CD4-positive, alpha-beta memory T cell (primary cell): ENCODE results near the gene NUDT2. TPM values are rescaled to one million over a fixed set of nuclear protein-coding genes. Genes with fewer than 3 reads are reported as not detected.

Experiments
- CTCF ChIA-PET: fragments of 350-600 bp; sonication (Branson Sonifier 250); formaldehyde crosslinking; loops from one replicate; lab custom pipeline; 2021; ENCODE audit warnings: inconsistent platforms; ENCODE audit not compliant: partially characterized antibody; lab: Charles Lee
- POLR2A ChIA-PET: fragments of 350-600 bp; sonication (Branson Sonifier 250); formaldehyde crosslinking; loops from one replicate; lab custom pipeline; 2021; ENCODE audit not compliant: partially characterized antibody; lab: Charles Lee
- DNase-seq, 5 donors: peaks; one replicate each; pipeline versions ENCODE4 v3.0.0 to v3.0.0-alpha.2; 2020 to 2022; ENCODE audit warnings: mixed read lengths in 1 of 5
- H3K27ac ChIP-seq: one replicate; pipeline ENCODE4 v1.7.0; 2013; ENCODE audit warnings: low read depth, low read length
- H3K27me3 ChIP-seq: 2 replicates; pipeline ENCODE4 v1.7.0; 2013; ENCODE audit warnings: mild to moderate bottlenecking, low read length, moderate library complexity; ENCODE audit not compliant: insufficient read depth
- H3K36me3 ChIP-seq: 2 replicates; pipeline ENCODE4 v1.7.0; 2013; ENCODE audit warnings: mild to moderate bottlenecking, low read length, moderate library complexity; ENCODE audit not compliant: insufficient read depth
- H3K4me1 ChIP-seq: 2 replicates; pipeline ENCODE4 v1.7.0; 2013; ENCODE audit warnings: mild to moderate bottlenecking, low read length, moderate library complexity; ENCODE audit not compliant: insufficient read depth
- H3K4me3 ChIP-seq, 2 donors: one replicate each; pipeline ENCODE4 v1.7.0; 2013; ENCODE audit warnings: low read length in 2 of 2, mild to moderate bottlenecking in 1 of 2
- H3K9me3 ChIP-seq, 2 donors: one replicate each; pipeline ENCODE4 v1.7.0; 2013; ENCODE audit warnings: low read length in 2 of 2, control low read depth in 1 of 2; ENCODE audit not compliant: control insufficient read depth in 1 of 2
- H3K27ac Mint-ChIP-seq, 7 donors: one replicate each; pipeline ENCODE4 v1.8.0; 2020 to 2021; ENCODE audit warnings: mixed read lengths in 7 of 7, mild to moderate bottlenecking in 6 of 7, inconsistent platforms in 3 of 7, moderate library complexity in 3 of 7
- H3K27me3 Mint-ChIP-seq, 2 donors: one replicate each; pipeline ENCODE4 v1.8.0; 2020 to 2021; ENCODE audit warnings: mixed read lengths in 2 of 2
- H3K36me3 Mint-ChIP-seq, 2 donors: one replicate each; pipeline ENCODE4 v1.8.0; 2020 to 2021; ENCODE audit warnings: mixed read lengths in 2 of 2, inconsistent platforms in 1 of 2, mild to moderate bottlenecking in 1 of 2
- H3K4me1 Mint-ChIP-seq, 4 donors: one replicate each; pipeline ENCODE4 v1.8.0; 2020 to 2021; ENCODE audit warnings: mixed read lengths in 4 of 4, mild to moderate bottlenecking in 1 of 4
- H3K4me3 Mint-ChIP-seq, 8 donors: one replicate each; pipeline ENCODE4 v1.8.0; 2020 to 2021; ENCODE audit warnings: mixed read lengths in 8 of 8, mild to moderate bottlenecking in 7 of 8, moderate library complexity in 6 of 8, inconsistent platforms in 3 of 8
- H3K9me3 Mint-ChIP-seq, 8 donors: one replicate each; pipeline ENCODE4 v1.8.0; 2020 to 2021; ENCODE audit warnings: mixed read lengths in 8 of 8, mild to moderate bottlenecking in 5 of 8, inconsistent platforms in 3 of 8, moderate library complexity in 1 of 8
- intact Hi-C: fragments of 100-400 bp; cut with micrococcal nuclease; formaldehyde crosslinking; loops from one replicate; pipeline ENCODE4 v1.15.1; 2023
- polyA plus RNA-seq, 2 donors: library from polyadenylated mRNA; unstranded; fragments of 300-500 nt; fragmentation: Illumina TruSeq; gene quantifications; one replicate each; pipeline ENCODE4 v1.2.3, GENCODE V29; 2021
- total RNA-seq, 2 experiments: library from RNA; stranded (reverse); gene quantifications; one replicate each; pipeline ENCODE4 v1.2.3, GENCODE V29; 2021

The NUDT2 gene
- total and polyA plus RNA-seq, 4 experiments from 2014 or later, result 21.0 to 29.3 (median 23.6) TPM

DNA sequence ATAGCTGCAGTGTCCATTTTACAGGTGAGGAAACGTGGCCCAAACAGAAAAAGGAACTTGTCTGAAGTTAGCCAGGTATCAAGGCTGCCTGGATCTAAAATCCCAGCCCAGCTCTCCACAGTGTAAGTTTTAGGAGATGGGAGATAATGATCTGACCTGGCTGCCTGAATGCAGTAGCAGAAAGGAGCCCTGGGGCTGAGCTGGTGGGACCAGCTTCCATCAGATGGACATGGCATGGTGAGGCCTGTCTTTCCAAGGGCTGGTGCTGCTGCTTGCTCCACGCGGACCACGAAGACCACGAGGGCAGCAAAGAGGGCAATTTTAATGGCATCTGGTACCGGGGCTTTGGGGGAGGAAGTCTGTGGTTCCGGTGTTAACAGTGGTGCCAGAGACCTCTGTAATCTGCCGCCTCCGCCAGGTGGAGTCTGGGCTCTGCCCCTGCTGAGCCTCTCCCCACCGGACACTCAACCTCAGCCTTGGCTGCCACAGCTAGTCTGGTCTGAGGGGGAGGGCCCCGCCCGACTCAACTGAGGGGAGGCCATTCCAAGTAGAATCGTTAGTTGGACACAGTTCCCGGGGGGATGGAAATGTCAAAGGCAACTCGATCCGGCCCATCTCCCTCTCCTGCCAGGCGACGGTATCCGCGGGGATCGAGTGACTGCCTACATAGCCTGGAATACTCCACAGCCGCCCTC lies 46.7 kb downstream of the NUDT2 start:
- H3K27ac ChIP-seq, result peak overlapping the region; percentile 49
- Mint-ChIP-seq H3K27ac (peak overlapping the region; percentile 56 to 97 (median 93)), H3K4me1 (peaks cover 28 to 47% (median 39%) of the 10 kb centered on the region in 4 donors), H3K27me3 (no peaks in the 10 kb centered on the region), H3K9me3 (peaks cover 0 to 1% (median 0%) of the 10 kb centered on the region in 8 donors), H3K36me3 (peaks cover 0 to 10% of the 10 kb centered on the region in 2 donors), H3K4me3 (peak overlapping the region; percentile 92 to 98 (median 94))
- peak overlapping the region; percentile 39 to 77 for H3K4me3 ChIP-seq
- H3K4me1 ChIP-seq, result peaks cover 34% of the 10 kb centered on the region
- POLR2A ChIA-PET, result interaction anchor here (0.5 to 4.3 kb wide), 7 partner anchors 44 to 902 kb away, joined by 3 to 33 read pairs (median 5); partner anchors contain the start of genes DNAI1, FAM219A, GALT and NOL6
- intact Hi-C loops, result loop anchor here (1.0 to 5.0 kb wide), 6 partner anchors 82 to 1357 kb away; partner anchors contain the start of genes B4GALT1, CREB3, DCAF12 and DNAI1
- no peaks in the 10 kb centered on the region for H3K9me3 ChIP-seq
- DNase-seq, result peak; percentile 42 to 71 (median 54)
- H3K36me3 ChIP-seq, result no peaks in the 10 kb centered on the region
- H3K27me3 ChIP-seq, result no peaks in the 10 kb centered on the region
- CTCF ChIA-PET, result interaction anchor here (0.6 to 8.2 kb wide), 10 partner anchors 12 to 216 kb away, joined by 3 to 88 read pairs (median 4); no protein-coding TSS in a partner anchor

- Histone ChIP-seq H3K4me1 (peaks cover 39% of the 10 kb centered on the region), H3K4me3 (peak within 1 kb of the TSS; percentile 70 to 77), H3K27ac (peak within 1 kb of the TSS; percentile 49), H3K9me3 (no peaks in the 10 kb centered on the region), H3K36me3 (no peaks in the 10 kb centered on the region), H3K27me3 (no peaks in the 10 kb centered on the region)
- ChIA-PET CTCF (interaction anchor here (0.8 to 8.2 kb wide), 10 partner anchors 12 to 563 kb away, joined by 3 to 88 read pairs (median 4); no protein-coding TSS in a partner anchor), POLR2A (interaction anchor here (0.7 to 4.3 kb wide), 8 partner anchors 45 to 903 kb away, joined by 3 to 33 read pairs (median 4); partner anchors contain the start of genes DCAF12, DNAI1, FAM219A and GALT)
- intact Hi-C loops, result loop anchor here (1.0 to 5.0 kb wide), 7 partner anchors 82 to 1356 kb away; partner anchors contain the start of genes B4GALT1, CREB3, DCAF12 and DNAI1
- no peaks in the 10 kb centered on the region for H3K27me3 Mint-ChIP-seq
- H3K4me1 Mint-ChIP-seq, result peaks cover 33 to 54% (median 44%) of the 10 kb centered on the region in 4 donors
- peak within 1 kb of the TSS; percentile 92 to 98 (median 94) for H3K4me3 Mint-ChIP-seq
- H3K27ac Mint-ChIP-seq, result peak within 1 kb of the TSS; percentile 58 to 97 (median 93)
- peaks cover 0 to 1% (median 0%) of the 10 kb centered on the region in 8 donors for H3K9me3 Mint-ChIP-seq
- DNase-seq, result peak; percentile 94 to 98 (median 96)
- H3K36me3 Mint-ChIP-seq, result peaks cover 0 to 6% of the 10 kb centered on the region in 2 donors
Observed at GRCh38 chr9:34376596-34377403, 47.4 kb downstream of the NUDT2 start, which contains the start of gene MYORG. Gene MYORG (minus strand): TSS chr9:34376898. CDS start chr9:34372943, 3,955 bp downstream.

DNA sequence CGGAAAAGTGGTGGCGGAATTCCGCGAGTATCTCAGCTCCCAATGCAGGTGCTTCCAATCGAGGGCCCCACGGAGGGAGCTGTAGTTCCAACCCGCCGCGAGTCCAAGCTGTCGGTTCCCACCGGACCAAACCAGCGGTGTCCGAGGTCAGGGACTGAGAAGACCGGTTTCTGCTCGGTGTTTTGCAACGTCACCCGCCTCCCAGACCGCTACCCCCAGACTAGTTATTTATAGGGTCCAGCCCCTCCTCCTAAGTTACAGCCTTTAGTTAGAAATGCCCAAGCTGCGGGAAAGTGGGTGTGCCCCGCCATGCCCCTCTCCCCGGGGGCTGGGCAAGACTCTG lies 48.0 kb downstream of the NUDT2 start:
- Histone ChIP-seq H3K27ac (no peak overlapping the region), H3K27me3 (no peaks in the 10 kb centered on the region), H3K4me3 (peak overlapping the region; percentile 70 to 77), H3K36me3 (no peaks in the 10 kb centered on the region), H3K9me3 (no peaks in the 10 kb centered on the region), H3K4me1 (peaks cover 39% of the 10 kb centered on the region)
- H3K27me3 Mint-ChIP-seq, result no peaks in the 10 kb centered on the region
- H3K36me3 Mint-ChIP-seq, result peaks cover 0 to 6% of the 10 kb centered on the region in 2 donors
- H3K9me3 Mint-ChIP-seq, result peaks cover 0 to 1% (median 0%) of the 10 kb centered on the region in 8 donors
- H3K4me1 Mint-ChIP-seq, result peaks cover 33 to 55% (median 45%) of the 10 kb centered on the region in 4 donors
- peak overlapping the region in 6 of 7 donors; percentile 52 to 93 (median 77) for H3K27ac Mint-ChIP-seq
- no peak for DNase-seq
- POLR2A ChIA-PET, result interaction anchor here (0.7 to 4.3 kb wide), 6 partner anchors 45 to 329 kb away, joined by 3 to 33 read pairs (median 6); partner anchors contain the start of genes DCAF12, DNAI1, FAM219A and GALT
- H3K4me3 Mint-ChIP-seq, result peak overlapping the region; percentile 92 to 98 (median 94)
- CTCF ChIA-PET, result interaction anchor here (0.8 to 8.2 kb wide), 10 partner anchors 11 to 564 kb away, joined by 3 to 88 read pairs (median 4); no protein-coding TSS in a partner anchor
- intact Hi-C loops, result loop anchor here (1.0 to 5.0 kb wide), 5 partner anchors 199 to 1355 kb away; partner anchors contain the start of genes B4GALT1, CREB3, SIGMAR1 and TLN1

DNA sequence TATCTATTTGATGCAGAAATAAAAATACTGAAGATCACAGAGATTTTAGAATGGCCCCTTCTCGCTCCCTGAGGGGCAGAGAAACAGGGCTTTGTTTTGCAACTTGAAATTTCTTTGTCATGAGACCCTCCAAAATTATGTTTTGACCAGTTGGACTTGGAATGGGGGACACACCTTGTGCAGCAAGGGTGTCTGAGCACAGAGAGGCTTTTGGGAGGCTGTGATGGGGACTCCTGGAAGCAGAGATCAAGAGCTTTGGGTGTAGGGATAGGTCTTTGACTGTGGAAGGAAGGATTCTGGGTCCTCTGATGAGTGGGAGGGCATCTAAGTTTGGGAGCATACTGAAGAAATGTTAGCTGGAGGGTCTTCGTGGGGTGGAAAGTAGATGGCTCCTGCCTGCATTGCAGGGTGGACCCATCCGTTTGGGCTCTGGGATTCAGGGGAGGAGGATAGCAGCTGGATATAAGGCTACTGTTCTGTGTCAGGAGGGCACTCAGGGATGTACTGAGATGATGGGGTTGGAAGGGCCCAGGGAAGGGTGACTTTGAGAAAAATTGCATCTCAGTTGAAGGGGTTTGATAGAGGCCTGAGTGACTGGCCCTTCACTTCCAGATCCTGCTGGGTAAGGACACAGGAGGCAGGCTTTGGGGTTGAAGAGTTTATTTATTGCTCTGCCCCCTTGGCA lies 49.1 kb downstream of the NUDT2 start:
- intact Hi-C loops, result loop anchor here (1.0 to 5.0 kb wide), 6 partner anchors 49 to 1211 kb away; partner anchors contain the start of genes B4GALT1, KIF24, NUDT2 and SIGMAR1
- H3K9me3 ChIP-seq, result no peaks in the 10 kb centered on the region
- peaks cover 39% of the 10 kb centered on the region for H3K4me1 ChIP-seq
- no peak overlapping the region for H3K4me3 ChIP-seq
- POLR2A ChIA-PET, result interaction anchor here (0.6 to 4.3 kb wide), 6 partner anchors 45 to 360 kb away, joined by 3 to 33 read pairs (median 5); partner anchors contain the start of genes GALT and NUDT2
- no peaks in the 10 kb centered on the region for H3K36me3 ChIP-seq
- CTCF ChIA-PET, result interaction anchor here (0.6 to 8.2 kb wide), 16 partner anchors 10 to 563 kb away, joined by 3 to 88 read pairs (median 4); no protein-coding TSS in a partner anchor
- H3K4me1 Mint-ChIP-seq, result peaks cover 33 to 55% (median 45%) of the 10 kb centered on the region in 4 donors
- H3K4me3 Mint-ChIP-seq, result peak overlapping the region in 7 of 8 donors; percentile 7 to 89 (median 61)
- peaks cover 0 to 1% (median 0%) of the 10 kb centered on the region in 8 donors for H3K9me3 Mint-ChIP-seq
- no peaks in the 10 kb centered on the region for H3K27me3 ChIP-seq
- H3K27me3 Mint-ChIP-seq, result no peaks in the 10 kb centered on the region
- DNase-seq, result no peak
- H3K36me3 Mint-ChIP-seq, result peaks cover 0 to 3% of the 10 kb centered on the region in 2 donors
- no peak overlapping the region for H3K27ac ChIP-seq
- H3K27ac Mint-ChIP-seq, result peak overlapping the region in 3 of 7 donors; percentile 18 to 65 (median 58)

DNA sequence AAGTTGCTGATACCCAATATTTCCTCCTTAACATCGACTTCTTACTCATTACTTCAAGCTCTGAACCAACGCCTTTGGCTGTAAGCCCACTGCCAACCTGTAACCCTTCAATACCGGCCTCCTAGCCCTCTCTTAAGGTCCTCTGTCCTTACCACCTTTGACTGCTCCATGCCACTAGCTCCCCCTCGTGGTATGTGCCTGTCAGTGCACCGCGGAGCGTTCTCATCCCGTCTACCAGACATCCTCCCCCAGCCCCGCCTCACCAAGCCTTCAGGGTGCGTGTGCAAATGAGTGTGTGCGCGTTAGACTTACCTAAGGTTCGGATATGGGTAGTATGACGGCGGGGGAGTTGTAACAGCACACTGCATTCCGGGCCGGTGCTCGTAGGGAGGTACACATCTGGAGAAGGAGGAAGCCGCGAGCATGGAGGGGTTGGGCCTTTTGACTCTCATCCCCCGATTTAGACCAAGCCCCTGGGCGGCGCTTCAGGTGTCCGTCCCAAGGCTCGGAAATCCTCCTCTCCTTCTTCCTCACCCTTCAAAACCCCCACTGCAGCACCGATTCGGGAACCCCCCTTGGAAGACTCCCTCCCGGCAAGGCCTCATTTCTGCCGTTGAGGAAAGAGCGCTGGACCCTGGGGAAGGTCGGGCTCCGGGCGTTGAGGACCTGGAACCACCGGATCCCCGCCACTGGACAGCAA lies 50.1 kb downstream of the NUDT2 start:
- DNase-seq, result peak; percentile 86 to 92 (median 89)
- Mint-ChIP-seq H3K27ac (peak overlapping the region; percentile 58 to 94 (median 90)), H3K9me3 (no peaks in the 10 kb centered on the region), H3K4me3 (peak overlapping the region; percentile 84 to 94 (median 88)), H3K27me3 (no peaks in the 10 kb centered on the region), H3K36me3 (no peaks in the 10 kb centered on the region), H3K4me1 (peaks cover 32 to 55% (median 45%) of the 10 kb centered on the region in 4 donors)
- Histone ChIP-seq H3K9me3 (no peaks in the 10 kb centered on the region), H3K4me3 (peak overlapping the region in 1 of 2 donors; percentile 64), H3K27me3 (no peaks in the 10 kb centered on the region), H3K36me3 (no peaks in the 10 kb centered on the region), H3K27ac (peak overlapping the region; percentile 33), H3K4me1 (peaks cover 39% of the 10 kb centered on the region)
- ChIA-PET POLR2A (interaction anchor here (0.6 to 1.7 kb wide), 9 partner anchors 9 to 361 kb away, joined by 3 to 5 read pairs (median 3); partner anchors contain the start of genes DNAI1, FAM219A and UBAP1), CTCF (interaction anchor here (0.6 to 8.2 kb wide), 16 partner anchors 9 to 564 kb away, joined by 3 to 88 read pairs (median 3); no protein-coding TSS in a partner anchor)
- intact Hi-C loops, result loop anchor here (1.0 to 5.0 kb wide), 6 partner anchors 50 to 1212 kb away; partner anchors contain the start of genes B4GALT1, KIF24, NUDT2 and SIGMAR1
